HG03175 (cell line): ENCODE data around the gene PTPRD.
"Not testable (repeated sequence)": the region's sequence is repeated elsewhere in the genome, so short reads cannot be mapped to it uniquely, and the experiment has no call there.

Experiments
- ATAC-seq: cut with Tn5 transposase; IDR thresholded peaks from one replicate; pipeline ENCODE4 v1.9.1; 2021; ENCODE audit warnings: mild to moderate bottlenecking, moderate library complexity; ENCODE audit not compliant: unreplicated experiment

PTPRD gene

GRCh38 chr9:9538356-9538755 is 1074.4 kb downstream of the PTPRD start:
- no peak for ATAC-seq

GRCh38 chr9:9536523-9536922 is 1076.3 kb downstream of the PTPRD start:
- ATAC-seq, result no peak

- ATAC-seq, result no peak
Measured at GRCh38 chr9:9523476-9524139, 1089.2 kb downstream of the PTPRD start.

GRCh38 chr9:9522406-9522805 is 1090.4 kb downstream of the PTPRD start:
- no peak for ATAC-seq

GRCh38 chr9:9521033-9521779 is 1091.6 kb downstream of the PTPRD start:
- no peak for ATAC-seq

GRCh38 chr9:9504869-9505268 is 1107.9 kb downstream of the PTPRD start:
- ATAC-seq, result no peak

- ATAC-seq, result no peak
Measured at GRCh38 chr9:9499546-9499945, 1113.3 kb downstream of the PTPRD start.

GRCh38 chr9:9498846-9499245 is 1114.0 kb downstream of the PTPRD start:
- ATAC-seq, result no peak

- ATAC-seq, result no peak
Measured at GRCh38 chr9:9498128-9498527, 1114.7 kb downstream of the PTPRD start.

- no peak for ATAC-seq
Measured at GRCh38 chr9:9494336-9494735, 1118.5 kb downstream of the PTPRD start.

GRCh38 chr9:9492506-9492905 is 1120.3 kb downstream of the PTPRD start:
- no peak for ATAC-seq

GRCh38 chr9:9489183-9489582 is 1123.6 kb downstream of the PTPRD start:
- ATAC-seq, result no peak

GRCh38 chr9:9483175-9483574 is 1129.6 kb downstream of the PTPRD start:
- ATAC-seq, result no peak

- no peak for ATAC-seq
Measured at GRCh38 chr9:9478741-9479140, 1134.1 kb downstream of the PTPRD start.

- no peak for ATAC-seq
Measured at GRCh38 chr9:9469271-9469670, 1143.5 kb downstream of the PTPRD start.

GRCh38 chr9:9441874-9442273 is 1170.9 kb downstream of the PTPRD start:
- not testable (repeated sequence) for ATAC-seq

- ATAC-seq, result no peak
Measured at GRCh38 chr9:9437641-9438040, 1175.2 kb downstream of the PTPRD start.

GRCh38 chr9:9426454-9426853 is 1186.3 kb downstream of the PTPRD start:
- not testable (repeated sequence) for ATAC-seq

- ATAC-seq, result no peak
Measured at GRCh38 chr9:9412241-9412640, 1200.6 kb downstream of the PTPRD start.

- no peak for ATAC-seq
Measured at GRCh38 chr9:9410736-9411135, 1202.1 kb downstream of the PTPRD start.

- no peak for ATAC-seq
Measured at GRCh38 chr9:9399982-9400381, 1212.8 kb downstream of the PTPRD start.

GRCh38 chr9:9396518-9396917 is 1216.3 kb downstream of the PTPRD start:
- no peak for ATAC-seq

- ATAC-seq, result no peak
Measured at GRCh38 chr9:9395539-9395938, 1217.3 kb downstream of the PTPRD start.
